Inferior parietal cortex (tissue), 1 donor: Measurements from ENCODE around the gene YY1AP1.
"Not testable (repeated sequence)": the region's sequence is repeated elsewhere in the genome, so short reads cannot be mapped to it uniquely, and the experiment has no call there.

Experiments used
- DNase-seq: peaks from one replicate; pipeline ENCODE4 v3.0.0-alpha.2; 2016; ENCODE audit errors: extremely low spot score

The YY1AP1 gene, protein sequence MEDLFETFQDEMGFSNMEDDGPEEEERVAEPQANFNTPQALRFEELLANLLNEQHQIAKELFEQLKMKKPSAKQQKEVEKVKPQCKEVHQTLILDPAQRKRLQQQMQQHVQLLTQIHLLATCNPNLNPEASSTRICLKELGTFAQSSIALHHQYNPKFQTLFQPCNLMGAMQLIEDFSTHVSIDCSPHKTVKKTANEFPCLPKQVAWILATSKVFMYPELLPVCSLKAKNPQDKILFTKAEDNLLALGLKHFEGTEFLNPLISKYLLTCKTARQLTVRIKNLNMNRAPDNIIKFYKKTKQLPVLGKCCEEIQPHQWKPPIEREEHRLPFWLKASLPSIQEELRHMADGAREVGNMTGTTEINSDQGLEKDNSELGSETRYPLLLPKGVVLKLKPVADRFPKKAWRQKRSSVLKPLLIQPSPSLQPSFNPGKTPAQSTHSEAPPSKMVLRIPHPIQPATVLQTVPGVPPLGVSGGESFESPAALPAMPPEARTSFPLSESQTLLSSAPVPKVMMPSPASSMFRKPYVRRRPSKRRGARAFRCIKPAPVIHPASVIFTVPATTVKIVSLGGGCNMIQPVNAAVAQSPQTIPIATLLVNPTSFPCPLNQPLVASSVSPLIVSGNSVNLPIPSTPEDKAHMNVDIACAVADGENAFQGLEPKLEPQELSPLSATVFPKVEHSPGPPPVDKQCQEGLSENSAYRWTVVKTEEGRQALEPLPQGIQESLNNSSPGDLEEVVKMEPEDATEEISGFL

DNA sequence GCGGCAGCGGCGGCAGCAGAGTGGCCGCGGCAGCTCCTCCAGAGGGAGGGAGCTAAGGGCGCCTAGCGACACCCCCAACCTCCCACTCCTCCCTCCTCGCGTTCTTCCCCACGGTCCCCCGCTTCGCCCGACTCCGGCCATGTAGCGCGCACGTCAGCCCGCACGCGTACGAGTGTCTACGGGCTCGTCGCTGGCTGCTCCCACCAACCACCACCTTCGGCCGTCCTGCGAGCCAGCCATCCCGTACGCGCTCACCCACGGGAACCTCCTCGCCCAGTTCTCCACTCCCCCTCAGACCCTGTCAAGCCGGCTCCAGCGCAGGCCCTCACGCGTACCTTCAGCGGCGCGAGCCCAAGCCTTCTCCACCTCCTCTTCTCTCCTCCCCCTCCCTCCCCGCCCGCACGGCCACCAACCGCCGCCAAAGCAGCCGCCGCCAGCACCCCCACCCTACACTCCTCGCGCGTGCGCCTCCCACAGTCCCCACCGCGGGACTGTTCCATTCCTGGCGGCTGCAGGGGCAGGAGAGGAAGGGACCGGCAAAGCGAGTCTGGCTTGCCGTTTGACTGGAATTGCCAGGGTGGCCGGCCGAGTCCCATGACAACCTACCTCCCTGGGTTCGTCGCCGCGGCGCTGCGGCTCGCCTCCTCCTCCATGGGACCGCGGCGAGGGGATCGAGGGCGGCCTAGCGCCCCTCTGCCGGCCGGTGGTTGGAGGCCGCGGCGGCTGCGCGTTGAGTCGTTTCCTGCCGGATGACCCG, at the start of gene YY1AP1:
Gene YY1AP1 (minus strand): TSS at position 451 of the 757 bp plus-strand sequence. CDS start 8,338 bp downstream, outside the sequence.
- peak; percentile 93 for DNase-seq

DNA sequence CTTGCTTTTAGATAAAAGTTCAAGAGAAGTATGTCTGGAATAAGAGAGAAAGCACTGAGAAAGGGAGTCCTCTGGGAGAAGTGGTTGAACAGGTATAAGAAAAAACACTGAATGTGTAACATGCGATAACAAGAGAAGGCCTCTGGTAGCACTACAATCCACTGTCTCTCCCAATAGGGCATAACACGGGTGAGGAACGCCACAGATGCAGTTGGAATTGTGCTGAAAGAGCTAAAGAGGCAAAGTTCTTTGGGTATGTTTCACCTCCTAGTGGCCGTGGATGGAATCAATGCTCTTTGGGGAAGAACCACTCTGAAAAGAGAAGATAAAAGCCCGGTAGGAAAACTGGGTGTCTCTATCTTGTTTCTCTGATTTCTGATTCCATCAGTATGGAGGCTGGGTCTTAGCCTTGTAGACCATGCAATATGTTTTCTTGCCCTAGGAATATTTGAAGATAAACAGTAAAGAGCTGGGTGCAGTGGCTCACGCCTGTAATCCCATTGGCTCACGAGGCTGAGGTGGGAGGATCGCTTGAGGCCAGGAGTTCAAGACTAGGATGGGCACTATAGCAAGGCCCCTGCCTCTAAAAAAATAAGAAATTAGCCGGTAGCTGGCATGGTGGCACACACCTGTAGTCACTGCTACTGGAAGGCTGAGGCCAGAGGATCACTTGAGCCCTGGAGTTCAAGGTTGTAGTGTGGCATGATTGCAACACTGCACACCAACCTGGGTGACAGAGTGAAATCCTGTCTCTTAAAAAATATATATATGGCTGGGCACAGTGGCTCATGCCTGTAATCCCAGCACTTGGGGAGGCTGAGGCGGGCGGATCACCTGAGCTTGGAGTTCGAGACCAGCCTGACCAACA, 40.7 kb upstream of the YY1AP1 start:
- peak; percentile 86 for DNase-seq

DNA sequence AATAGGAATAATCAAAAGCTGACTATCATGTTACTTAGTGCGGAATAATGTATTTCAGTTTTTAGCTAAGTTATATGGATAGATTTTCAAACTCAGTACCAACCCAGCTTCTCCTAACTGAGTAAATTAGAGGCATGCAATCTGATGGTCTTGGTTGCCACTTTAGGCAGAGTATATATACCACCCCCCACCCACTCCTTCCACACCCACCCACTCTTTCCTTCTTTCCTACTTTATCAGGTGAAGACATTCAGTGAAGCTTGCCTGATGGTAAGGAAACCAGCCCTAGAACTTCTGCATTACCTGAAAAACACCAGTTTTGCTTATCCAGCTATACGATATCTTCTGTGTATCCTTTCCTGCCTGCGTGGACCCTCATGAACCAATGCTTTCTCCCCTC, 36.6 kb upstream of the YY1AP1 start:
- DNase-seq, result no peak

DNA sequence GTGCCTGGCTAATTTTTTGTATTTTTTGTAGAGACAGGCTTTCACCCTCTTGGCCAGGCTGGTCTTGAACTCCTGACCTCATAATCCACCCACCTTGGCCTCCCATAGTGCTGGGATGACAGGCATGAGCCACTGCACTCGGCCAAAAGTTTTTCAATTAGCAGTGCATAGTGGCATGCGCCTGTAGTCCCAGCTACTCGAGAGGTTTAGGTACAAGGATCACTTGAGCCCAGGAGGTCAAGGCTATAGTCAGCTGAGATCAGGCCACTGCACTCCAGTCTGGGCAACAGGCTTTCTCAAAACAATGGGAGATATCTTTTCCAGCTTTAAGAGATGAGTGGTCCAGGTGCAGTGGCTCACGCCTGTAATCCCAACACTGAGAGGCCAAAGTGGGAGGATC, 31.1 kb upstream of the YY1AP1 start:
- DNase-seq, result no peak

DNA sequence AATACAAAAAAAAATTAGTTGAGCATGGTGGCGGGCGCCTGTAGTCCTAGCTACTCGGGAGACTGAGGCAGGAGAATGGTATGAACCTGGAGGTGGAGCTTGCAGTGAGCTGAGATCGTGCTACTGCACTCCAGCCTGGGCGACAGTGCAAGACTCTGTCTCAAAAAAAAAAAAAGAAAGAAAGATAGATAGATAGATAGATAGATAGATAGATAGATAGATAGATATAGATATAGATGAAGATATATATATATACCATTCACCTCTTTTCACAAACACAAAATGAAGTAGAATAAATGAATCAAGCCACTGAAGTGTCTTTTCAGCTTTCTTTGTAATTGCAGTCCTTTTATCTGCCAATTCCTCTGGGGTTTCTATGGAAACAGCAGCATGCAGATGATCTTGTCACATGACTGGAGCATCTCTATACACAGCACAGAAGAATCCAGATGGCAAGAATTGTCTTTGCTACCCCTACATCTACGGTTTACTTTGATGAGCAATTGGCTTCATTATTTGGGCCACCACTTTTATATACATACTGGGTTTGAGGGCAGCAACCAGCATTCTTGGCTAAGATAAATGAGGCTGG, 30.0 kb upstream of the YY1AP1 start:
- peak; percentile 60 for DNase-seq

DNA sequence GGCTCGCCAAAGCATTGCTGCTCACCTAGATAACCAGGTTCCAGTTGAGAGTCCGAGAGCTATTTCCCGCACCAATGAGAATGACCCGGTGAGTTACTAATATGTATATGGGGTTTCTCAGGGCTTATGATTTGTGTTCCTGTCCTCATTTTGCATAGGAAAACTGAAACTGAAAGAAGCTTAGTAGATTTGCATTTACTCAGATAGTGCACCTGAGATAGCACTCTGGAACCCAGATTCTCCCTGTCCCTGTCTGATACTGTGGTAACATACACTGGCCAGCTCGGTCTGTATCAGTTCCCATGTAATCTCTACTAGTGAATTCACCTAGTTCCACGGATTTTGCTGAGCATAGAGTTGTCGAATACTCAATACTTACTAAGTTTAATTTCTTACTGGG, 28.5 kb upstream of the YY1AP1 start:
- no peak for DNase-seq

DNA sequence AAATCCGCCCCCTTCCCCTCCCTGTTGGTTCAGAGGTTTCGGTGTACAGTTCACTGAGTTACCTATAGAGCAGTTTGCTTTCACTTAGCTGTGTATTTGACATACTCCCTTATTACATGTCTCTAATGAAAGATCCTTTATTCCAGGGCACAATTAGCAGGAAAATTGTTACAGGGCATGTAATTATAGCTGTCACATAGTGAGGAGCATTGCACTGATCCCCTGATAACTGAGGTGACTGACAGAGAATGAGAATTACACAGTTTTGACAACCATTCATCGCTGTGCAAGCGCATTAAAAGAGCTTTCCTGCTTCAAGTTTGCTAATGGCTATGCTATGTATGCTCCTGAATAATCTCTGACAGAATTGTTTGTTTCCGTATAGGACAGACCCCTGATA, 27.2 kb upstream of the YY1AP1 start:
- no peak for DNase-seq

DNA sequence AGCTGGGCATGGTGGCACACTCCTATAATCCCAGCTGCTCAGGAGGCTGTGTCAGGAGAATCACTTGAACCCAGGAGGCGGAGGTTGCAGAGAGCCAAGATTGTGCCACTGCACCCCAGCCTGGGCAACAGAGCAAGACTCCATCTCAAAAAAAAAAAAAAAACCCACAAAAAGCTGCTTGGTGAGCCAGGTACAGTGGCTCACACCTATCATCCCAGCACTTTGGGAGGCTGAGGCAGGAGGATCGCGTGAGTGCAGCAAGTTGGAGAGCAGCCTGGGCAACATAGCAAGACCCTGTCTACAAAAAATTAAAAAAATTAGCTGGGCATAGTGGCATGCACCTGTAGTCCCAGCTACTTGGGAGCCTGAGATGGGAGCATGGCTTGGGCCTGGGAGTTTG, 26.5 kb upstream of the YY1AP1 start:
- DNase-seq, result not testable (repeated sequence)

DNA sequence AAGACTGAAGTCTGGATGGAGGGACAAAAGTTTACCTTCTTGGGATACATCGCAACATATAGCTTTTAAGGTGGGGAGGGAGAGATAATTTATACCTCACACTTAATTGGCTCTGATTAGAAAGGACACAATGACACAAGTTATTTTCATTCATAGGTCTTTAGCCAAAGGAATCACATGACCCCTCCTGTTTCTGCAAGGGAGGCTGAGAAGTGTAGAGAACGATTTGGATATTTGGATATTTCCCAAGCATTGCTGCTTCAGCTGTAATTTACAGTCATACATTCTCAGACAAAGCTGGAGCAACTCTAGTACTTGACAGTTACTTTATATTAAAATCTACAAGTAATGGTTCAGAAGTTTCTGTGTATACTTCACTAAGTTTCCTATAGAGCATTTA, 24.5 kb upstream of the YY1AP1 start:
- DNase-seq, result no peak

DNA sequence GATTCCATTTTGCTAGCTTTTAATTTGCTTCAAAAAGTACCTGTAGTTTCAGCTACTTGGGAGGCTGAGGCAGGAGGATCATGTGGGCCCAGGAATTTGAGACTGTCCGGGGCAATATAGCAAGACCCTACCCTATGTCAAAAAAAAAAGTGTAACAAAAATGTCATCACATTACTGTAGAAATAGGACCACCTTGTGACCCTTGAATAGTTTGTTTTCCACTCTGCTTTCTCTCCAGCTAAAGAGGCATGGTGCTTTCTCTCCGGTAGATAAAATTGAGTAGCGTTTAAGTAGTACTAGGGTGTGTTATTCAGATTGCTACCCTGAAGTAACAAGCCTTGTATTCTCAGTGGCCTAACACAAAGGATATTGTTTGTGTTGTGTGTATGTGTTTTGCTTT, 24.1 kb upstream of the YY1AP1 start:
- not testable (repeated sequence) for DNase-seq

DNA sequence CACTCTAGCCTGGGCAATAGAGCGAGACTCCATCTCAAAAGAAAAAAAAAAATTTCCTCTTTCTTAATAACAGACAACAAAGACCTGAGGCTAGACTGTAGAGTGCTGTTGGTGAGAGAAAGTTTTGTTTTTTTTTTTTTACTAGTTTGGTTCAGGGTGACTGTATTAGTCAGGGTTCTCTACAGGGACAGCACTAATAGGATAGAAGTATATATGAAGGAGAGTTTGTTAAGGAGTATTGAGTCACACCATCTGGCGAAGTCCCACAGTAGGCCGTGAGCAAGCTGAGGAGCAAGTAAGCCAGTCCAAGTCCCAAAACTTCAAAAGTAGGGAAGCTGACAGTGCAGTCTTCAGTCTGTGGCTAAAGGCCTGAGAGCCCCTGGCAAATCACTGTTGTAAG, 22.9 kb upstream of the YY1AP1 start:
- DNase-seq, result not testable (repeated sequence)

DNA sequence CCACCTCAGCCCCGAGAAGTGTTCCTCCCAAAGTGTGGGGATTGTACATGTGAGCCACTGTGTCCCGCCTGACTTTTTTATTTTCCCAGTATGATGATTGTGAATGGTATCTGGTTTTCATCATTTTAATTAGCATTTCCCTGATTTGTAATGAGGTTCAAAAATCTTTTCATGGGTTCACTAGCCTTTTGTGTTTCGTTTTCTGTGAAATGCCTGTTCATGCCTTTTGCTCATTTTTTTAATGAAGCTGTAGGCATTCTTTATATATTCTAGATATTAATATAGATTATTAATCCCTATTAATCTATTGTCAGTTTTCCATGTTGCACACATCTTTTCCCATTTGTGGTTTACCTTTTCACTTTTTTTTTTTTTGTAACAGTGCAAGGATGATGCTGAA, 20.8 kb upstream of the YY1AP1 start:
- DNase-seq, result no peak

DNA sequence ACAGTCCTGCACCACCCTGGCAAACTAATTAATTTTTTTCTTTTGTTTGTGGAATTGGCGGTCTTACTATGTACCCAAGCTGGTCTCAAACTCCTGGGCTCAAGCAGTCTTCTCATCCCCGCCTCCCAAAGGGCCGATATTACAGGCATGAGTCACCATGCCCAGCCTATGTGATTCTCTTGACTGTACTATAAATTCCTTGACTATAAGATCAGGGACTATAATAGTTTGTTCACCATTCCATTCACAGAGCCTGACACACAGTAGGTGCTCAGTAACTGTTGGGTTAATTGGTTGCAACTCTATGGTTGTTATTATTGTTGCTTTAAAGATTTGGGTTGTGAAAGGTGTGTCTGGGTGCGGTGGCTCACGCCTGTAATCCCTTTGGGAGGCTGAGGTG, 17.6 kb upstream of the YY1AP1 start:
- no peak for DNase-seq

DNA sequence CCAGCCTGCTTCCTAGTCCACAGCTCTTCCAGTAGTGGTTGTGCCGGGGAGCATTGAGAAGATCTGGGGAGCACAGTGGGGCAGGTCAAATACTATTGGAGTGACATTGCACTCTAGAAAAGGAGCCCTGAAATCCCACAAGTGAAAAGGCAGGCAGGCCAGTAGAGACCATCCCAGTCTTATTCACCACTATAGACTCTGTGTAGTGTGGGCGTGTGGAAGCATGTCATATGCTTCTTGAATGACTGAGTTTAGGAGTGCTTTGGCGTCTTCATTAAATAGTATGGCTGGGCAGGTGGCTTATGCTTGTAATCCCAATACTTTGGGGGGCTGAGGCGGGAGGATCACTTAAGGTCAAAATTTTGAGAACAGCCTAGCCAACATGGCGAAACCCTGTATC, 15.8 kb upstream of the YY1AP1 start:
- DNase-seq, result not testable (repeated sequence)

DNA sequence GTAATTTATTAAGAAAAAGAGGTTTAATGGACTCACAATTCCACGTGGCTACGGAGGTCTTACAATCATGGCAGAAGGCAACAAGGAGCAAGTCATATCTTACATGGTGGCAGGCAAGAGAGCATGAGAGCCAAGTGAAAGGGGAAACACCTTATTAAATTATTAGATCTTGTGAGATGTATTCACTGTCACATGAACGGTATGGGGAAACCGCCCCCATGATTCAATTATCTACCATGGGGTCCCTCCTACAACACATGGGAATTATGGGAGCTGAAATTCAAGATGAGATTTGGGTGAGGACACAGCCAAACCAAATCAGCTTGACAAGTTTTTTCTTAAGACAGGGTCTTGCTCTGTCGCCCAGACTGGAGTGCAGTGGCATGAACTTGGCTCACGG, 14.6 kb upstream of the YY1AP1 start:
- no peak for DNase-seq

DNA sequence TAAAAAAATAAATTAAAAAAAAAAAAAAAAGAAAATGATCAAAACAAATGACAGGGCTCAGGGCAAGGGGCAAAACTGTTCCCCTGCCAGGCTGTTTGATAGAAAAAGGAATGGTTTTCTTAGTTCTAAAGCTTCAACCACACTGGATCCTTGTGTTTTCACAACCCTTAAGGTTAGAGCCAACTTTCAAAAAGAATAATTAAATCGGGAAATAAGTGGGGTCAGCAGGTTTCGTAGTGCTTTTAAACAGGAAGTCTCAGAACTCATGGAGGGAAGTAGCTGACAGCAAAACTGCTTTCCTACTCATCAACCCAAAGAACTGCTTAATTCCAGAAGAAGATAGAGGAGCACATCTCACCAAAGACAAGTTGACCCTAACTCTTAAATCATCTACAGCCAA, 13.1 kb upstream of the YY1AP1 start:
- DNase-seq, result not testable (repeated sequence)

DNA sequence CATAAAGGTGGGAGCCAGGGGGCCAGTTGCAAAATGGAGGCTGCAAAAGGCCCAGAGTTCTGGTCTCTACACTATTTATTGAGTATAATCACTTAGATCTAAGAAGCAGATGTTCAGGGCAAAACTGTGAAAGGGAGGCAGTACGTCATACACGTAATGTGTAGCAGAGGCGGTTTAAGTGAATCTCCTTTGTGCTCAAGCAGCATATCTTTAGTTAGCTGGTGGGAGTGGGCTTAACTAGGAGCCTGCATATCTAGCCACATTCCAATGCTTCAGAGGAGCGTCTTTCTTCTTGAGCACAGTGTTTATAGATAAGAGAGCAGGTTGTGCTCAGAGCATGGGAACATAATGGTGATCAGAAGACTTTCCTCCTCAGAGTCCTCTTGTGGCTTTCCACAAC, 10.5 kb upstream of the YY1AP1 start:
- DNase-seq, result not testable (repeated sequence)

DNA sequence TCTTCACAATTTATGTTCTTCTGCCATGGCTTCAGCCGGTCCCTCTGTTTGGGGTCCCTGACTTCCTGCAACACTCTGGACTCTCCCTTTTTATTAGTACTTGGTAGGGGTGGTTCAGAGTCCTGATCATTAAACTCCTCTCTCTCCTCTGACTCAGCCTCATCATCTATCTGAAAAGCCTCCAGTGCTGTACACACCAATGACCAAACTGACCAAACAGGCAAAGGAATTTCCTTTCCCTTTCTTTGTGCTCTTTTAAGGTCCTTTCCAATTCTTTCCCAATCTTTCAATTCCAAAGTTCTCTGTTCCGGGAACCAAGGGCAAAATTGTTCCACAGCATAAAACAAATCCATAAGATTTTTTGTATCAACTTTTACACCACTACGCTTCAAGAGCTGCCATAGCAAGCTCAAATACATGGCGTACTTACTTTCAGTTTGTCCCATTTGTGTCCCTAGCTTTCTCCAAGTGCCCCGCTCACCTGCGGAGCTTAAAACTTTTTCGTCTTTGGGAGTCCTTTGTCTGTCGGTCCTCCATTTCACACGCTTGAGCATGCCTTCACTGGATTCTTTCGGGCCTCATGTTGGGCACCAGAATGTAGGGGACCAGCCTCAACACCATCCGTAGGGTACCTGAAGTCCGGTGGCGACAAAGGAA, 9.9 kb upstream of the YY1AP1 start:
- DNase-seq, result no peak

DNA sequence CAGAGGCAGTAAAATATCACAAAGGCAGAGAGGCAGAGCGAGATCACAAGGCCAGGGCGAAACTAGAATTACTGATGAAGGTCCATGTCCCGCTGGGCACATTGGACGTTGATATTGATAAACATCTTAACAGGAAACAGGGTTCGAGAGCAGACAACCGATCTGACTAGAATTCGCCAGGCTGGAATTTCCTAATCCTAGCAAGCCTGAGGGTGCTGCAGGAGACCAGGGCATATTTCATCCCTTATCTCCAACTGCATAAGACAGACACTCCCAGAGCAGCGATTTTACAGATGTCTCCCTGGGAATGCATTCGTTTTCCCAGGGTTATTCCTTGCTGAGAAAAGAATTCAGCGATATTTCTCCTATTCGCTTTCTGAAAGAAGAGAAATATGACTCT, 9.0 kb upstream of the YY1AP1 start:
- not testable (repeated sequence) for DNase-seq

DNA sequence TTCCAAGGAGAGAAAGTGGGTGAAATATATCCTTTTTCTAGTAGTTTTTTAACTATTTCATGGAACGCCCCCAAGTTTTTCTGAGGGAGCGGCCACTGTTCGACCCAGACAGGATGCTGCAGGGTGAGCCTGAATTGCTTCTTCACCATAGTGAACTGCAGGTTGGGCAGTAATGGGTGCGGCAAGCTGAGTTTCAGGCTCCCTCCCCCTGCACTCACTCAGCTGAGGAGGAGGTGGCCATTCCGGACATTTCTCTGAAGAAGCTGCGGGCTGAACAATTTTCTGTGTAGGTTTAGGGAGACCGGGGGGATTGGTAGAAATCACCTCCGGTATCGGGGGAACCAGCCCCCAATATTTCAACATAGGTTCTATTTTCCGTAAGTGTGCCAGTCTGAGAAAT, 8.5 kb upstream of the YY1AP1 start:
- DNase-seq, result no peak

DNA sequence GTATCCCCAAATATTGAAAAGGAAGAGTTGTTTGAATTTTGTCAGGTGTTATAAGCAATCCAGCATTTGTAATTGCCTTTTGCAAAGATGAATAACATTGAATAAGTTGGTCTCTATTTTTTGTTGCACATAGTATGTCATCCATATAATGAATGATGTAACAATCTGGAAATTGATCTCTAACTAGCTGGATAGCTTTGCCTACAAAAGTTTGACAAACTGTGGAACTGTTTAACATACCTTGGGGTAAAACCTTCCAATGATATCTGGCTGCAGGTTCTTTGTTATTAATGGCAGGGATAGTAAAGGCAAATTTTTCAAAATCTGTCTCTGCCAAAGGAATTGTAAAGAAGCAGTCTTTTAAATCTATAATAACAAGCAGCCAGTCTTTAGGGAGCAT, 8.0 kb upstream of the YY1AP1 start:
- DNase-seq, result no peak
